ENCODE results near the gene MYLK. TPM values are rescaled to one million over a fixed set of nuclear protein-coding genes. Genes with fewer than 3 reads are reported as not detected.

MYLK gene
- total RNA-seq, 1 donor from 2014 or later = 196 TPM

DNA sequence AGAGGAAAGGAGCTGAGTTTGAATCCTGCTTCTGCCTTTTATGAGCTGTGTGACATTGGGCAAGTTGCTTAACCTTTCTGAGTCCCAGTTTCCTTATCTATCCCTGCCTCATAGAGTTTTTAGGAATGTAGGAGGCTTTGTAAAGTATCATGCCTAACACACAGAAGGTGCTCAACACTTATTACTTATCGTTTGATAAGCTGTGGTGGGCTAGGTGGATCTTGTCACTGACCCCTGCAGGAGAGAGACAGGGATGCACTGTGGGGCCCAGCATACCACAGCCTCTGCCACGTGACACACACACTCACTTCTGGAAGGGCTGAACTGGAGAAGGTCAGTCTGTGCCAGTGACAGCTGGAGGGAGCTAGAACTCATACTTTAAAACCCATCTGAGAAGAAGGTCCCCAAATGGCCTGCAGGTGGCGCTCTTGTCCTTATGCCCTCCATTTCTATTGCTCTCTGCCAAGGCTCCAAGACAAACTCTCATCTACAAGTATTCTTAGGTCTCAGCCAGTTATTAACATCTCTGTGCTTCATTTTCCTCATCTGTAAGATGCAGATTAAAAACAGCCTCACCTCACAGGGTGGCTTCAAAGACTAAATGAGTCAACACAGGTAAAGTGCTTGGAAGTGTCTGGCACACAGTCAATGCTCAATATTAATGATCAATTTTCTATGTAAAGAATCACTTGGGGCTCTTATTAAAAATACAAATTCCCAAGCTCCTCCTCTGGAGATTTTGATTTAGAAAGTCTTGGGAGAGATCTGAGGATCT lies 241.8 kb downstream of the MYLK start:
- no peak overlapping the region for H3K4me3 ChIP-seq
- peak overlapping the region; percentile 67 for H3K27ac ChIP-seq
- no peaks in the 10 kb centered on the region for H3K9me3 ChIP-seq
- peaks cover 74 to 78% of the 10 kb centered on the region in 2 donors for H3K36me3 ChIP-seq
- H3K27me3 ChIP-seq = no peaks in the 10 kb centered on the region
- TF ChIP-seq, protein P1, sequence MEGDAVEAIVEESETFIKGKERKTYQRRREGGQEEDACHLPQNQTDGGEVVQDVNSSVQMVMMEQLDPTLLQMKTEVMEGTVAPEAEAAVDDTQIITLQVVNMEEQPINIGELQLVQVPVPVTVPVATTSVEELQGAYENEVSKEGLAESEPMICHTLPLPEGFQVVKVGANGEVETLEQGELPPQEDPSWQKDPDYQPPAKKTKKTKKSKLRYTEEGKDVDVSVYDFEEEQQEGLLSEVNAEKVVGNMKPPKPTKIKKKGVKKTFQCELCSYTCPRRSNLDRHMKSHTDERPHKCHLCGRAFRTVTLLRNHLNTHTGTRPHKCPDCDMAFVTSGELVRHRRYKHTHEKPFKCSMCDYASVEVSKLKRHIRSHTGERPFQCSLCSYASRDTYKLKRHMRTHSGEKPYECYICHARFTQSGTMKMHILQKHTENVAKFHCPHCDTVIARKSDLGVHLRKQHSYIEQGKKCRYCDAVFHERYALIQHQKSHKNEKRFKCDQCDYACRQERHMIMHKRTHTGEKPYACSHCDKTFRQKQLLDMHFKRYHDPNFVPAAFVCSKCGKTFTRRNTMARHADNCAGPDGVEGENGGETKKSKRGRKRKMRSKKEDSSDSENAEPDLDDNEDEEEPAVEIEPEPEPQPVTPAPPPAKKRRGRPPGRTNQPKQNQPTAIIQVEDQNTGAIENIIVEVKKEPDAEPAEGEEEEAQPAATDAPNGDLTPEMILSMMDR (IDR thresholded peaks at IDR 0.05) = peak; percentile 83 to 87 (median 84)
- intact Hi-C loops (cut with DNase I) = loop anchor here (2.0 to 10.0 kb wide), 2 partner anchors 58 to 342 kb away; no protein-coding TSS in a partner anchor
- peak in 1 of 2 donors; percentile 93 for DNase-seq (ENCODE audit: low spot score in 2 of 2)
- H3K4me1 ChIP-seq = peaks cover 5 to 20% of the 10 kb centered on the region in 2 donors

DNA sequence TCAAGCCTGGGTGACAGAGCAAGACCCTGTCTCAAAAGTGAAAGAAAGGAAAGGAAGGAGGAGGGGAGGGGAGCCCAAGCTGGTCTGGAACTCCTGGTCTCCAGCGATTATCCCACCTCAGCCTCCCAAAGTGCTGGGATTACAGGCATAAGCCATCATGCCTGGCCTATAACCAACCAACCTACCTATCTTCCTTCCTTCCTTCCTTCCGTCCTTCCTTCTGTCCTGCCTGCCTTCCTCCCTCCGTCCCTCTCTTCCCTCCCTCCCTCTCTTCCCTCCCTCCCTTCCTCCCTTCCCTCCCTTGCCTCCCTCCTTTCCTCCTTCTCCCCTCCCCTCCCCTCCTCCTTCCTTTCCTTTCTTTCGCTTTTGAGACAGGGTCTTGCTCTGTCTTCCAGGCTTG lies 242.6 kb downstream of the MYLK start:
- intact Hi-C loops (cut with DNase I) = loop anchor here (10.0 kb wide), 1 partner anchor 343 kb away; no protein-coding TSS in a partner anchor
- H3K4me3 ChIP-seq = no peak overlapping the region
- no peaks in the 10 kb centered on the region for H3K27me3 ChIP-seq
- H3K36me3 ChIP-seq = peaks cover 74 to 78% of the 10 kb centered on the region in 2 donors
- TF ChIP-seq, protein P1 (IDR thresholded peaks at IDR 0.05) = no peak
- peaks cover 5 to 26% of the 10 kb centered on the region in 2 donors for H3K4me1 ChIP-seq
- DNase-seq (ENCODE audit: low spot score in 2 of 2) = no peak
- peak overlapping the region; percentile 67 for H3K27ac ChIP-seq
- H3K9me3 ChIP-seq = no peaks in the 10 kb centered on the region

DNA sequence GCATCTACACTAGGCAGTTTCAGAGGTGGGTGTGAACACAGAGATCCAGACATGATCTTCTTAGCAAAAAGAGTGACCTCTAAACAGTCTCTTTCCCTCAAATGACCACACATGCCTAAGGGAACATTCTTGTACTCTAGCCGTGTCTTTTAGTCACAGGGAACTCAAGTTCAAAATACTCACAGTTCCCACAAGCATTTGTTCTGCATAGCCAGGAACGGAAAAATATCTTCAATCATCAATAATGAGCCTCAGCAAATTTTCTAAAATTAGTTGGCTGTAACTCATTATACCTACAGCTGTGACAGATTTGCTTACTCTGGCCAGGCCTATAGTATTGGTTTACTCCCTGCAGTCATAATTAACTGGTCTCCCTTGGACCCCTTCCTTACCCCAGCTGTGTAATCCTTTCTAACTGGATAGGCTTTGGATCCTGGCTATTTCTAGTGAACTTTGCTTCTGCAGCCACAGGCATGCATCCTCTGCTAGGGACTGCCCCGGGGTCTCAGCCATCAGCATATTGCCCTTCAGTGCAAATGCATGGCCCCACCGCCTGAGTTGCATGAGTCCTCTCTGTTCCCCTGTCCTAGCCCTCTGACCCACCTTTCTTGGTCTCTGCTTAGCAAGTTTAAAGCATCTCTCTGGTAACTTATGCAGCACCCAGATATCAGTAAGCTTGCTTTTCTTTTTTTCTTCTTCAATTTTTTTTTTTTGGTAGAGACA lies 243.2 kb downstream of the MYLK start:
- Histone ChIP-seq H3K36me3 (peaks cover 73 to 78% of the 10 kb centered on the region in 2 donors), H3K4me1 (peaks cover 5 to 30% of the 10 kb centered on the region in 2 donors), H3K27me3 (no peaks in the 10 kb centered on the region), H3K27ac (peak overlapping the region; percentile 67), H3K4me3 (no peak overlapping the region), H3K9me3 (no peaks in the 10 kb centered on the region)
- DNase-seq (ENCODE audit: low spot score in 2 of 2) = no peak
- intact Hi-C loops (cut with DNase I) = loop anchor here (10.0 kb wide), 1 partner anchor 344 kb away; no protein-coding TSS in a partner anchor
- TF ChIP-seq, protein P1 (IDR thresholded peaks at IDR 0.05) = no peak

DNA sequence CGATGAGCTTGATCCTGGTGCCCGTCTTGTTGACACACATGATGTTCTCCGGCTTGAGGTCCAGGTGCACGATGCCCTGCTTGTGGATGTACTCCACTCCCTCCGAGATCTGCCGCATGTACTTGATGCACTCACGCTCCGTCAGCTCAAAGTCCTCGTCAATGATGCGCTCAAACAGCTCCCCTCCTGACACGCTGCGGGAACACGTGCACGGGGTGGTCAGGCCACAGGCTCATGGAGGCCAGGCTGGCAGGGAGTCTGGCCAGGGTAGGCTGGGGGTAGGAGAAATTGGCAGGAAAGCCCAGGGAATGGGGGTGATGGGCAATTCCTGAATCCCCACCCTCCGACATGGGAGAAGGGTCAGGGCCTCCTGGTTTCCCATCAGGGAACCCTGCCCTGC lies 243.8 kb downstream of the MYLK start:
- Histone ChIP-seq H3K9me3 (no peaks in the 10 kb centered on the region), H3K4me1 (peaks cover 6 to 32% of the 10 kb centered on the region in 2 donors), H3K27ac (peak overlapping the region; percentile 24 to 46), H3K27me3 (no peaks in the 10 kb centered on the region), H3K36me3 (peaks cover 67 to 75% of the 10 kb centered on the region in 2 donors), H3K4me3 (no peak overlapping the region)
- DNase-seq (ENCODE audit: low spot score in 2 of 2) = no peak
- TF ChIP-seq, protein P1 (IDR thresholded peaks at IDR 0.05) = no peak
- intact Hi-C loops (cut with DNase I) = loop anchor here (10.0 kb wide), 1 partner anchor 344 kb away; no protein-coding TSS in a partner anchor

DNA sequence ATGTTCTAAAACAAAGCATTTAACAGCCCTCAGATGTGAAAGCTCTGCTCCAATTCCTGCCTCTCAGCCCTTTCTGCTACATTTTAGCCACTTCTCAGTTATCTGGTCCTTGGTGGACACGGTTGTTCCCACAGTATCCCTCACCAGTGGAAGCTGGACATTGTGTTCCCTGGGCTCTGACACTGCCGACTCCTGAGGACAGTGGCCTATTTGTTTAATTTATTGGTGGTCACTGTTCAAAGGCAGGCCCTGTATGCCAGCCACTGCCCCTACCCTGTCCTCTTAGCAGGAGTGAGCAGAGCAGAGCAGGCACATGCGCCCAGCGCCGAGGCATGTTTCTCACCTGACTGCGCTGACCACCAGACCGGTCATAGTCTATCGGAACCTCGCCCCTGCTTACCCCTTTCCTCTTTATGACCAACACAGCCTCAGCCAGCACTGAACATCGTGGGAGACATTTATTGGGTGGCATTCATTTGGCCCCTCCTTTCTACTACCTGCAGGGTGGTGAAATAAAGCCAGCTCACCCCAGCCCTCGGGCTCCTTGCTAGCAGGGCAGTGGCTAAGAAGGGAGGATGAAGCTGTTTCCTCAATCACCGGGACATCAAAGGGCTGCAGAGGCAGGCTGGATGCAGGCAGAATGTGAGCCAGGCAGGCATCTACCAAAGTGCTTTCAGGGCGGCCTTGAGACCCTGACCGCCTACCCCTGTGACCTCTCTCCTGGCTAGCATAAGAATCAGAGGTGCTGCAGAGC lies 245.0 kb downstream of the MYLK start:
- Histone ChIP-seq H3K27ac (peak overlapping the region; percentile 49 to 68), H3K27me3 (no peaks in the 10 kb centered on the region), H3K9me3 (no peaks in the 10 kb centered on the region), H3K36me3 (peaks cover 67 to 70% of the 10 kb centered on the region in 2 donors), H3K4me3 (no peak overlapping the region), H3K4me1 (peaks cover 8 to 33% of the 10 kb centered on the region in 2 donors)
- TF ChIP-seq, protein P1 (IDR thresholded peaks at IDR 0.05) = no peak
- DNase-seq (ENCODE audit: low spot score in 2 of 2) = no peak
- intact Hi-C loops (cut with DNase I) = no loop called here

All from ascending aorta (tissue), 2 donors.